Osteoblast (primary cell): Measurements from ENCODE around the gene LNPEP. TPM values are rescaled to one million over a fixed set of nuclear protein-coding genes. Genes with fewer than 3 reads are reported as not detected.
A peak's percentile ranks its signal among the peaks of the same experiment; 100 is the strongest.

ENCODE experiments used
- DNase-seq: peaks from one replicate; pipeline ENCODE4 v3.0.0; 2011; ENCODE audit warnings: low spot score, mixed read lengths; ENCODE audit not compliant: insufficient read length; ENCODE audit errors: missing footprints
- H2AFZ ChIP-seq: 2 replicates; pipeline ENCODE4 v1.6.0; 2011; ENCODE audit warnings: mild to moderate bottlenecking, low read length
- H3K27ac ChIP-seq: 2 replicates; pipeline ENCODE4 v1.5.1; 2011; ENCODE audit warnings: mild to moderate bottlenecking, low read depth, low read length, moderate library complexity
- H3K27me3 ChIP-seq: 2 replicates; pipeline ENCODE4 v1.6.0; 2012; ENCODE audit warnings: mild to moderate bottlenecking, control low read depth, inconsistent platforms, low read length, moderate library complexity; ENCODE audit not compliant: insufficient read depth
- H3K36me3 ChIP-seq: 2 replicates; pipeline ENCODE4 v1.5.1; 2011; ENCODE audit warnings: mild to moderate bottlenecking, low read length, control low read depth, moderate library complexity; ENCODE audit not compliant: insufficient read depth
- H3K4me1 ChIP-seq: 2 replicates; pipeline ENCODE4 v1.5.1; 2011; ENCODE audit warnings: mild to moderate bottlenecking, low read length, control low read depth, moderate library complexity; ENCODE audit not compliant: insufficient read depth
- H3K4me2 ChIP-seq: 2 replicates; pipeline ENCODE4 v1.6.0; 2011; ENCODE audit warnings: mild to moderate bottlenecking, low read length; ENCODE audit not compliant: insufficient read depth
- H3K4me3 ChIP-seq: fragments of 200-600 bp; sonication (generic); 3 replicates; pipeline ENCODE4 v1.5.1; 2012; ENCODE audit warnings: mild to moderate bottlenecking, low read length, inconsistent platforms; ENCODE audit not compliant: insufficient read depth
- H3K79me2 ChIP-seq: 2 replicates; pipeline ENCODE4 v1.6.0; 2012; ENCODE audit warnings: mild to moderate bottlenecking, low read length, control low read depth, inconsistent platforms; ENCODE audit not compliant: insufficient read depth
- H3K9me3 ChIP-seq: 2 replicates; pipeline ENCODE4 v1.5.1; 2011; ENCODE audit warnings: low read depth, low read length, control low read depth
- H4K20me1 ChIP-seq: 2 replicates; pipeline ENCODE4 v1.6.0; 2012; ENCODE audit warnings: mild to moderate bottlenecking, low read length, control low read depth; ENCODE audit not compliant: insufficient read depth
- CTCF ChIP-seq: IDR thresholded peaks from 2 replicates; pipeline ENCODE4 v1.5.1; 2011; ENCODE audit warnings: mild to moderate bottlenecking, low read depth, low read length, moderate library complexity; ENCODE audit errors: extremely low read depth
- total RNA-seq: library from RNA; depleted of rRNA; stranded (reverse); fragments of >200 nt; gene quantifications from 2 replicates; pipeline ENCODE4 v1.2.3, GENCODE V29; 2012

The LNPEP gene
- total RNA-seq, 1 donor: 44.9 TPM

- Histone ChIP-seq H3K27me3 (no peaks in the 10 kb centered on the region), H2AFZ (no peak overlapping the region), H4K20me1 (no peaks in the 10 kb centered on the region), H3K4me1 (no peaks in the 10 kb centered on the region), H3K27ac (no peak overlapping the region), H3K79me2 (no peaks in the 10 kb centered on the region), H3K9me3 (no peaks in the 10 kb centered on the region), H3K4me2 (no peak overlapping the region), H3K4me3 (no peak overlapping the region), H3K36me3 (no peaks in the 10 kb centered on the region)
- TF ChIP-seq CTCF: no peak
- no peak for DNase-seq
Observed at GRCh38 chr5:96911139-96911538, 24.7 kb upstream of the LNPEP start.

GRCh38 chr5:96913233-96913632 lies 22.6 kb upstream of the LNPEP start:
- no peaks in the 10 kb centered on the region for H3K36me3 ChIP-seq
- no peak overlapping the region for H2AFZ ChIP-seq
- no peak overlapping the region for H3K4me3 ChIP-seq
- H4K20me1 ChIP-seq: no peaks in the 10 kb centered on the region
- no peaks in the 10 kb centered on the region for H3K4me1 ChIP-seq
- no peaks in the 10 kb centered on the region for H3K79me2 ChIP-seq
- H3K4me2 ChIP-seq: no peak overlapping the region
- TF ChIP-seq CTCF: no peak
- no peaks in the 10 kb centered on the region for H3K9me3 ChIP-seq
- no peak for DNase-seq
- H3K27me3 ChIP-seq: no peaks in the 10 kb centered on the region
- no peak overlapping the region for H3K27ac ChIP-seq

- no peak for TF ChIP-seq CTCF
- no peak overlapping the region for H3K4me3 ChIP-seq
- H3K79me2 ChIP-seq: no peaks in the 10 kb centered on the region
- H3K4me1 ChIP-seq: peaks cover 6% of the 10 kb centered on the region
- H3K36me3 ChIP-seq: no peaks in the 10 kb centered on the region
- no peak overlapping the region for H3K4me2 ChIP-seq
- H3K27me3 ChIP-seq: no peaks in the 10 kb centered on the region
- no peaks in the 10 kb centered on the region for H3K9me3 ChIP-seq
- no peak overlapping the region for H3K27ac ChIP-seq
- DNase-seq: no peak
- H2AFZ ChIP-seq: no peak overlapping the region
- no peaks in the 10 kb centered on the region for H4K20me1 ChIP-seq
Observed at GRCh38 chr5:96919754-96920197, 16.1 kb upstream of the LNPEP start.

GRCh38 chr5:96920744-96921355 lies 15.0 kb upstream of the LNPEP start:
- no peak overlapping the region for H3K4me2 ChIP-seq
- H3K4me1 ChIP-seq: peaks cover 6% of the 10 kb centered on the region
- TF ChIP-seq CTCF: no peak
- H3K27me3 ChIP-seq: no peaks in the 10 kb centered on the region
- peak overlapping the region; percentile 27 for H3K27ac ChIP-seq
- DNase-seq: peak; percentile 46
- no peak overlapping the region for H3K4me3 ChIP-seq
- no peaks in the 10 kb centered on the region for H3K79me2 ChIP-seq
- H3K9me3 ChIP-seq: no peaks in the 10 kb centered on the region
- H2AFZ ChIP-seq: no peak overlapping the region
- H3K36me3 ChIP-seq: no peaks in the 10 kb centered on the region
- no peaks in the 10 kb centered on the region for H4K20me1 ChIP-seq
